Urinary bladder (tissue), 4 donors: ENCODE measurements around the gene PLXNA2. TPM values are rescaled to one million over a fixed set of nuclear protein-coding genes. Genes with fewer than 3 reads are reported as not detected.
A peak's percentile ranks its signal among the peaks of the same experiment; 100 is the strongest.

Experiments
- DNase-seq: peaks from one replicate; pipeline ENCODE4 v3.0.0-alpha.2; 2015; ENCODE audit errors: extremely low spot score
- H3K27ac ChIP-seq: one replicate; pipeline ENCODE4 v1.5.1; 2013; ENCODE audit warnings: low read depth, mild to moderate bottlenecking, moderate library complexity
- H3K36me3 ChIP-seq: one replicate; pipeline ENCODE4 v1.6.1; 2013; ENCODE audit warnings: mild to moderate bottlenecking, moderate library complexity; ENCODE audit not compliant: insufficient read depth
- H3K4me1 ChIP-seq: one replicate; pipeline ENCODE4 v1.6.1; 2013; ENCODE audit warnings: mild to moderate bottlenecking, moderate library complexity; ENCODE audit not compliant: insufficient read depth
- H3K4me3 ChIP-seq: one replicate; pipeline ENCODE4 v1.5.1; 2013; ENCODE audit warnings: low read depth, low read length
- WGBS: extraction: QIAGEN DNeasy Blood & Tissue Kit; methylation state at CpG from one replicate; pipeline ENCODE4 v1.1.7; 2013; 5-methylcytosine and 5-hydroxymethylcytosine counted together
- polyA plus RNA-seq: library from polyadenylated mRNA; stranded (reverse); fragments of 200-250 nt; gene quantifications from one replicate; pipeline ENCODE4 v1.2.3, GENCODE V29; 2013
- total RNA-seq: library from RNA; depleted of rRNA; stranded (reverse); fragments of >200 nt; gene quantifications from one replicate; pipeline ENCODE4 v1.2.3, GENCODE V29; 2014
- donor health status: healthy with polysubstance abuse.
- donor health status: healthy.

PLXNA2 gene
- total and polyA plus RNA-seq, 2 donors, result 15.1 to 20.0 TPM

DNA sequence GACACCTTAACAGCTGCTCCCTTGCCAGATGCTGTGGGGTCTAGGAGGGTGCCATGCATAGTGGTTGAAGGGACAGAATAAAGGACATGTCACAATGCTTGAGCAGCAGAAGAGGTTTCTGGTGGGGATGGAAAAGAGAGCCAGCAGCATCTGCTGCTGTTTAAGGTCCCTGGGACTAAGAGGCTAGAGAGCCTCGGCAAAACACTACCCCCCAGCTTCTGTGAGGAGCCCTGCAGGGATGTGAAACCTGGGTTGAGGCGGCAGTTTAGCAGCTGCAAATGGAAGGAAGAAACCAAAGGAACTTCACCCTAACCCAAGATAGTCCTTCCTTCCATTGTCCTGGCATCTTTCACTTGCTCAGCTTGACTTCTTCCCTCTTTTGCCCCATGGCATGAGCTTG is 39.4 kb downstream of the PLXNA2 start:
- DNase-seq, result no peak
- H3K4me1 ChIP-seq, result no peaks in the 10 kb centered on the region
- 54% methylated on average over 2 of the region's 2 CpGs for WGBS
- no peak overlapping the region for H3K27ac ChIP-seq
- no peaks in the 10 kb centered on the region for H3K36me3 ChIP-seq
- H3K4me3 ChIP-seq, result no peak overlapping the region

DNA sequence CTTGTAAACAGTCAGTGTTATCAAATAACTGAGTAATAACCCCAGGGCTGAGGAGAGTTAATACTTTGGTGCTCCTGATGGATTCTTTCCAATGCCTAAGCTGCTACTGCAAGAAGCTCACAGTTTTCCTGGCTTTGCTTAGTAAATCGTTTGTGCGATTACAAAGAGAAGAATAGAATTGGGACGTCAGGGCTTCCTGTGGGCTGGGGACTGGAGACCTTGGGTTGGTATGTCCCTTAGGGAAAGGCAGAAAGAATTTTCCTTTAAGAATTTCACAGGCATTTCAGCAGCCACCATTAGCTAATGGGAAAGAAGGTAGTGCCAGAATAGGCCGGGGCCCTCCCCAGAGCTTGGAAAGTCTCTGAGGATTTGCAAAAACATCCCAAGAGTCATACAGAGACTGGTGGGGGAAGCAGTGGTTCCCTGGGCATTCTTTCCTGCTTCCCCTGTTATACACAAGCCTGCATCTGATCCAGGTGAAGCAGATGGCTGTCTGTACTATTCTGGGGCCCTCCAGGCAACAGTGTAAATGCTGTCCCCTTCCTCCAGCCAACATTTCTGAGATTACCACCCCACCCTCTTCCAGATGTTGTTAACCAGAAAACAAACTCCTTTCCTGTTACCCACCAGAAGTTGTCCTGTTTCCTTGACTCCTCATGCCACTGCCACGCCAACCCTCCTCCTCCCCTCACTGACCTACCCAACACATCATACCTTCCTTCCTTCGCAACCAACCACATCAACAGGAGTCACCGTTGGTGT is 40.2 kb downstream of the PLXNA2 start:
- H3K4me1 ChIP-seq, result no peaks in the 10 kb centered on the region
- H3K36me3 ChIP-seq, result no peaks in the 10 kb centered on the region
- DNase-seq, result no peak
- no peak overlapping the region for H3K4me3 ChIP-seq
- H3K27ac ChIP-seq, result no peak overlapping the region
- 47% methylated on average over 7 of the region's 7 CpGs for WGBS

DNA sequence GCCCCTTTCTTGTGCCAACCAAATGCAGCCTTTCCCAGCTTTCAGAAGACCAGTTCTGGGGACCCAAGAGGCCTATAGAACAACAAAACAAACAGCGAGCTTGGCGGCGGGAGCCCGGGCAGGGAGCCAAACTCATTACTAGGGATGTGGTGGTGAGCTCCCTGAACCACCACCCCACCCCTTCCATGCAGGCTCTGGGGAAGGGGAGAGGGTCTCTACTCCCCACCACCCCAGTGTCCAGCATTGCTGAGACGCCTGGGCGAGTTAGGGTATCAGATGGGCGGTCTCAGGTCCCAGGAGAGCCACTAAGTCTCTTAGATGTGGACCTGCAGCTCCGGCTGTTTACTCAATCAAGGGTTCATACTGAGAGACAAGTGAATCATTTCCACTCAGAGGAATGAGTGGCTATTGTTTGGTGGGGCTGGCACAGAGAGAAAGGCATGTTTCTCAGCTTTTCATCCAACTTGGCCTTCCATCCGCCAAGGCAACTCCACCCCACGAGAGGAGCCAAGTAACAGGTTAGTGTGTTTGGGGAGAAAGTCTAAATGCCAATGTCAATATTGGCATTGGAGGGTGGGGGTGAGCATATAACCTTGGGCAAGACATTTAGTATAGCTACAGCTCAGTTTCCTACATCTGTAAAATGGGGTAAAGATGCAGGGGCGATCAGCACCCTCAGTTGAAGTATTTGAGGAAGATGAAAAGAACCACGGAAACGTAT is 40.9 kb downstream of the PLXNA2 start:
- DNase-seq, result no peak
- Histone ChIP-seq H3K27ac (peak overlapping the region; percentile 48), H3K4me3 (no peak overlapping the region), H3K36me3 (no peaks in the 10 kb centered on the region), H3K4me1 (no peaks in the 10 kb centered on the region)
- 53% methylated on average over 13 of the region's 13 CpGs for WGBS

DNA sequence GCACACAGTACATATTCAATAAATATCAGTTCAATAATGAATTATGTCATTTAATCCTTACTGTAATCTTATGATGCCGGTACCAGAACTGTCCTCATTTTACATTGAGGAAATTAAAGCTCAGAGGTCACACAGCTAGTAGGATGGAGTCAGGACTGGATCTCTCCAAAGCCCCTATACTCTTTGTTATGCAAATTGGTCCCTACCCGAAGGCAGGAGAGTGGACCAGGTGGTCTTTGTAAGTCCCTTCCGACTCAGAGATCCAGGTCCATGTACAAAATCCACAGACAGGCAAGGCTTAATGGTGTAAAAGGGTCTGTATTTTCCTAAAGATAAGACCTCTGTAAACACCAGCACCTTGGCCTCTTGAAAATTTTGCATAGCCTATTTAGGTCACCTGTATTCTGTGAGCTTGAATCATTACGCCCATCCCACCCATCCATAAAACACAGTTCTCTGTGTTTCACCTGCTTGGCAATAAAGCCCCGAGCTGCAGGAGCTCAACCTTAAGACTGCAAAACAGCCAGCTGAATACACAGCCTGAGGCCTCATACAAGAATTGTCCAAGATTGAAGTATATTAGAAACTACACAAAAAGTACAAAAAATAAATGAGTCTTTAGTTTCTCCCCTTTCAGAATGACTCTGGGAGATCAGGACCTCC is 41.7 kb downstream of the PLXNA2 start:
- Histone ChIP-seq H3K27ac (no peak overlapping the region), H3K4me1 (no peaks in the 10 kb centered on the region)
- WGBS, result 81% methylated on average over 5 of the region's 5 CpGs

DNA sequence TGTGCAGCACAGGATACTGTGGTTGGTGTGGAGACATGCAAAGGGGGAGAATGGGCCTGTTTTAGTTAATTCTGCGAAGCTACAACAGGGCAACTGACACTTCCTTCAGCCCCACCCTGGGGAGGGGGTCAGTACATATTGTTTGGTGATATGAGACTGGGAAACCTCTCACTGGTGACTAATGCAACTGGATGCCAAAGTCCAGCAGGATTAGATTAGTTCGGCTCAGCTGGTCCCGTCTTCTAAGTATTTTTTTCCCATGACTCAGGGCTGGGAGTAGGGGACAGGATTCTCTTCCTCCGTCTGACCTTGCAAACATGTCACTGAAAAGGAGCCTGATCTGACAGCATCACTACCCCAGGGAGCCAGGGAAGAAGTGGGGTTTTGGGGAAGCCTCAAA is 43.0 kb downstream of the PLXNA2 start:
- Histone ChIP-seq H3K36me3 (no peaks in the 10 kb centered on the region), H3K27ac (no peak overlapping the region), H3K4me1 (no peaks in the 10 kb centered on the region), H3K4me3 (no peak overlapping the region)
- no peak for DNase-seq
- 17% methylated on average over 4 of the region's 4 CpGs for WGBS

More for the DNA sequence above, 41.7 kb downstream of the PLXNA2 start:
- H3K4me3 ChIP-seq, result no peak overlapping the region
- no peak for DNase-seq
- H3K36me3 ChIP-seq, result no peaks in the 10 kb centered on the region

DNA sequence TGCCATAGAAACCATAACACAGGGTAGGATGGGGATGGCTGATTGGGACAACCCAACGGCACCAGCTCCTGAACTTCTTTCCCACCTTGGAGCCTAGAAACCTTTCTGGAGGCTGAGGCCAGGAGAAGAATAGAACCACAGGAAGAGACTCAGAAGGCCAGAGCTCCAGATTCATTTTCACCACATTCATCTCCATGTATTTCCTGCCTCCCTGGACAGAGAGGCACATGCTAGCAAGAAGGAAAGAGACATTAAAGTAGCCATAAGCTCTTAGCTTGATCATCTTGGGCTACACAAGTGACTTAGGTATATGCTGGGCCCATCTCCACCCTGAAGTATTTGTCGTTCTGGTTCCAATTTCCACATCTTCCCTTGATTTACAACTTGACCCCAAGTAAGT is 44.1 kb downstream of the PLXNA2 start:
- no peak overlapping the region for H3K4me3 ChIP-seq
- no peaks in the 10 kb centered on the region for H3K4me1 ChIP-seq
- DNase-seq, result no peak
- H3K27ac ChIP-seq, result no peak overlapping the region
- WGBS, result 90% methylated on average over 2 of the region's 2 CpGs
- no peaks in the 10 kb centered on the region for H3K36me3 ChIP-seq

DNA sequence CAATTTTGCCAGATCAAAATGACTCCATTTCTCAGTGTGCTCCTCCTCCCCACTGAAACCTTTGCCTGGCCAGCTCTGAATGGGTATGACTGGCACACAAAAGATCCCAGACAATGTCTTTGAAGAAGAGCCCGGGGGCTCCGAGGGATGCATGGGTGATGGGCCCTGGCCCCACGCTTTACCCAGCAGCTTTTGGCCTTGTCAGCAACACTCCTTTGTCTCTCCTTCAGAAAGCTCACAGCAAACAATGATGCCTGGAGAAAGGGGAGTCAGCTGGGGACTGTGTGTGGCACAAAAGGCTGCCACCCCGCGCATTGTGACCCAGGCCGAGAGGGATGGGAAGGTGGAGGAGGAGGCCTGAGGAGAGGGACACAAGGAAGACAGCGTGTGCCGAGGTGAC is 45.9 kb downstream of the PLXNA2 start:
- H3K36me3 ChIP-seq, result no peaks in the 10 kb centered on the region
- 95% methylated on average over 8 of the region's 8 CpGs for WGBS
- no peak for DNase-seq
- no peak overlapping the region for H3K4me3 ChIP-seq
- no peak overlapping the region for H3K27ac ChIP-seq
- no peaks in the 10 kb centered on the region for H3K4me1 ChIP-seq

DNA sequence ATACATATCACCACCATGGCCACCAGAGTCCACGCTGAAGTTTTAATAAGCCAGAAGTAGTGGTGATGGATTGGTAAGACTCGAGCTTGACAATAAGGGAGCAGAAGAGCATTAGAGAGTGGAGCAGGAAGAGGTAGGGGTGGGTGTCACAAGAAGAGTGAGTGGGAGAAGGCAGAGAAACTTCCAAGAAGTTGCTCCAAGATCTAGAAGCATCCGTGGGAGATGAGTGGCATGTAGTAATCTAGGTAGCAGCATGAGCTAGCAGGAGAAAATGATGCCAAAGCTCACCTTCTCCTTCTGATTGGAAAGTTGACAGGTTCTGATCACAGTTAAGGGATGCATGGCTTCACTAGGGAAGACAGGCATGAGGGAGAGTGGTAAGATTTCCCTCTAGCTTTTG is 49.2 kb downstream of the PLXNA2 start:
- no peak overlapping the region for H3K4me3 ChIP-seq
- DNase-seq, result no peak
- H3K4me1 ChIP-seq, result no peaks in the 10 kb centered on the region
- no peaks in the 10 kb centered on the region for H3K36me3 ChIP-seq
- H3K27ac ChIP-seq, result no peak overlapping the region
- 82% methylated on average over 3 of the region's 3 CpGs for WGBS

DNA sequence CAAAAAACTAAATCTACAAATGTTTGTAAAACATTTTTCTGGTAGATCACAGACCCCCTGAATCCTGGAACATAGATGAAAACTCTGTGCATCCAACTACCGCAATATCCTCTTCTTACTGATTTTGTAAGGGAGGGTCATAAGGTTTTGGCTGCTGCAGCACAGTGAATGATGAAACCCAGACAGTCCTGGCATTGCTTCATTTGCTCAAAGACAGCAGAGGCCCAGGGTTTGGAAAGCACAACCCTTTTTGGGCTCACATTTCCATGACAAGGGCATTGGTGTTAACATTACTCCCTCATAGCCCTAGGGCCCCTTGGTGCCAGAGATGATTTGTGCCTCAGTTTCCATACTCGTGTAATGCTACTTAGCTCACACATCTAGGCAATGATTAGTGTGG is 51.2 kb downstream of the PLXNA2 start:
- Histone ChIP-seq H3K27ac (no peak overlapping the region), H3K4me1 (no peaks in the 10 kb centered on the region), H3K4me3 (no peak overlapping the region), H3K36me3 (no peaks in the 10 kb centered on the region)
- WGBS, result 49% methylated on average over 2 of the region's 2 CpGs
- DNase-seq, result no peak

DNA sequence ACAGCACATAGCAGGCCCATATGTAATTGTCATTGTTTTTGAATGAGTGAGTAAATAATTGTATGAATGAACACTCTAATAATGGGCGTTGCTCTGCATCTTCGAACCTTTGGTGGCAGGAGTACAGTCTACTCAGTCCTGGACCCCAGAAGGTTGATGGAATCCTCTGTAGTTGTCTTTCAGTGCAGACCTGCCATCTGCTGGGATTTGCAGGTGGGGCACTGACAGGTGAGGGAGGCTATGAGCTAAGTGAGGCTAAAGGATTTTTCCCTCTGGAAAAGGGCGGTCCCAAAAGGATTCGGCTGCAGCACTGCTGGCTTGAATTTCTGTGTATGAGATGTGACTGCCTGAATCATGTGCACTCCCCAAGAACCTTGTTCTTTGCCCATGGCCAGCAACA is 53.4 kb downstream of the PLXNA2 start:
- H3K4me1 ChIP-seq, result no peaks in the 10 kb centered on the region
- H3K36me3 ChIP-seq, result no peaks in the 10 kb centered on the region
- no peak for DNase-seq
- H3K4me3 ChIP-seq, result no peak overlapping the region
- 80% methylated on average over 4 of the region's 4 CpGs for WGBS
- H3K27ac ChIP-seq, result no peak overlapping the region

DNA sequence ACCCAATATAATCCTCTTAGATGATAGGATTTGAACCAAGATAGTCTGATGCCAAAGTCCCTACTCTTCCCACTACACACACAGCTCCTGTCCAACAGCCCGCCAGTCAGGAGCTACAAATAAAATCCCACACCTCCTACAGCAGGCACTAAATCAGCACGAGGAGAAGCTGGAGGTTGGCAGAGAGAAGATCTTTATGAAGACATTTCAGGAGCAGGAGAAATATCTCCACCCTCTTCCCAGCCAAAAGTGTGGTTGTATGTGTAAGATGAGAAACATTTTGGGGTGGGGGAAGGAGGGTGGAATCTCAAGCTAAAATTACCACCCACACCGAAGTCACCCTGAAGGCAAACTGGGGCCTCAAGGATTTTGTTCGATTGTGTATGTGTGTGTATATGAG is 54.5 kb downstream of the PLXNA2 start:
- H3K36me3 ChIP-seq, result no peaks in the 10 kb centered on the region
- no peaks in the 10 kb centered on the region for H3K4me1 ChIP-seq
- H3K27ac ChIP-seq, result no peak overlapping the region
- no peak for DNase-seq
- 58% methylated on average over 4 of the region's 4 CpGs for WGBS
- H3K4me3 ChIP-seq, result no peak overlapping the region

DNA sequence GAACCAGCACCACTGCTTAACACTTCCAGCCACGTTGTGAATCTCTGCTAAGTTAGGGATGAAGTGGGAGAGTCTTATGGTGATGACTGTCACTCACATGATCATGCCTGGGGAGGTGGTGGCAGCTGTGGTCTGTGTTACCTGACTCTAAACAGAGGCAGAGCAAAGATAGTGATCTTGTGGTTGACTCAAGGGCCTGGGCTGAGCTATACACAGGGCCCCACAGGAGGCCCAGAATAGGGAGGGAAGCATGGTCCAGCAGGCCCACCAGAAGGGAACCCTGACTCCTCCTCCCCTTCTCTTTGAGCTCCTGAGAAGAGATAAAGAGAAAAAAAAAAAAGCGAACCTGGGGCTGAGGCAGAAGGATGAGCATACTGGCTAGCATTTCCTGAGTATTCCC is 55.0 kb downstream of the PLXNA2 start:
- Histone ChIP-seq H3K36me3 (no peaks in the 10 kb centered on the region), H3K4me3 (no peak overlapping the region), H3K27ac (no peak overlapping the region), H3K4me1 (no peaks in the 10 kb centered on the region)
- 38% methylated on average over 2 of the region's 2 CpGs for WGBS
- no peak for DNase-seq

DNA sequence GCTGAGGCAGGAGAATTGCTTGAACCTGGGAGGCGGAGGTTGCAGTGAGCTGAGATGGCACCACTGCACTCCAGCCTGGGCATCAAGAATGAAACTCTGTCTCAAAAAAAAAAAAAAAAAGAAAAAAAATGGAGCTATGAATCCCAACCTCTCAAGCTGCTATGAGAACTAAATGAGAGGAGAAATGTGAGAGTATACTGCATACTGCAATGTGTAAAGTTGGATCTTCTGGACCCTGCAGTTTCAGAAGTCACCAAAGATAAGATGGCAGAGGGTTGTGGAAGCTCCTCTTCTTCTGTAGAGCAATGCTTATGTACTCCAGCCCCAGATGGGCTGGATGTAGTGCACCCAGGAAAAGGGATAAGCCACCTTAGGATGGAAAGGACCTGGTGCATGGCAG is 55.6 kb downstream of the PLXNA2 start:
- Histone ChIP-seq H3K4me3 (no peak overlapping the region), H3K36me3 (no peaks in the 10 kb centered on the region), H3K4me1 (no peaks in the 10 kb centered on the region), H3K27ac (no peak overlapping the region)
- 98% methylated on average over 1 of the region's 1 CpG for WGBS
- DNase-seq, result no peak

DNA sequence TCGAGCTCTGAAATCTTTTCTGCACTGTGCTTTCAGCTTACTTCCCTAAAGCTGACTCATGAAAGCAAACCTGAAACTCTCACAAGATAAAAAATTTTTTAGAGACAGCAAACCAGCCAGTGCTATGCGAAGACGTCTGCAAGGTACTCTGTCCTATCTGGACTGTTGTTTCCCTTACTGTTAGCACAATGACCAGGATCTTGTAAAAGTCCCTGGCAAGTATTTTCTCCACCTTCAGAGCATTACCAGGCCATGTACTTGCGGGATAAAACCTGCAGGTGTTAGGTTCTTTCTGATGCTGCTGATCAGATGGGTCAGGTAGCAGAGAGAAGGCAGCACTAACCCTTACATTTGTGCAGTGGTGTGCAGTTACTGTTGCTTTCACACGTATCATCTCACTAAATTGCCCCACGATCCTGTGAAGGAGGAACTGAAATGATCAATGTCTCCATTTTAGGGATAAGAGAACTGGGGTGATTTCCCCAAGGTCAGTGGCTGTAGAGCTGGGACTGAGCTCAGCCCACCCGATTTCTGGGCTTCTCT is 56.6 kb downstream of the PLXNA2 start:
- H3K27ac ChIP-seq, result no peak overlapping the region
- no peak overlapping the region for H3K4me3 ChIP-seq
- H3K4me1 ChIP-seq, result no peaks in the 10 kb centered on the region
- no peak for DNase-seq
- WGBS, result 70% methylated on average over 7 of the region's 7 CpGs
- no peaks in the 10 kb centered on the region for H3K36me3 ChIP-seq
